HCT116 (cell line): Measurements from ENCODE around the gene ZBTB20. TPM values are rescaled to one million over a fixed set of nuclear protein-coding genes. Genes with fewer than 3 reads are reported as not detected.
A peak's percentile ranks its signal among the peaks of the same experiment; 100 is the strongest.

Experiments used
- ATAC-seq: fragments of 200-7000 bp; cut with Tn5 transposase; 2 replicates; pipeline ENCODE4 v1.9.1; 2020; ENCODE audit warnings: mild to moderate bottlenecking, moderate library complexity
- BruUV-seq: library from RNA; stranded (reverse); fragments of 400-500 nt; replicated peaks from 2 replicates; lab custom pipeline; 2021; lab: Mats Ljungman, UMichigan
- CTCF ChIA-PET: fragments of 300-600 bp; sonication (Branson Sonifier 250); formaldehyde crosslinking; loops from one replicate; lab custom pipeline; 2021; ENCODE audit warnings: antibody characterized with exemption; lab: Charles Lee
- POLR2A ChIA-PET: fragments of 300-600, 350-600 bp; sonication (Branson Sonifier 250); formaldehyde crosslinking; loops from one replicate; lab custom pipeline; 2021; ENCODE audit warnings: antibody characterized with exemption; lab: Charles Lee
- RAD21 ChIA-PET, 2 experiments: fragments of 300-600 bp; sonication (Branson Sonifier 250); formaldehyde crosslinking; loops; one replicate each; lab custom pipeline; 2023; ENCODE audit warnings: low total read pairs in 2 of 2; ENCODE audit not compliant: uncharacterized antibody in 2 of 2, unreplicated experiment in 2 of 2, low non-redundant PET in 1 of 2; lab: Charles Lee
- DNase-seq: peaks from one replicate; pipeline ENCODE4 v3.0.0-alpha.2; 2010; ENCODE audit warnings: low read depth, low spot score
- H2AFZ ChIP-seq: fragments of 200-600 bp; shearing (Covaris generic), sonication (generic); 2 replicates; pipeline ENCODE4 v1.6.1; 2017; ENCODE audit warnings: low read depth, mixed run types, mixed read lengths, antibody characterized with exemption, low read length; ENCODE audit not compliant: poor library complexity, severe bottlenecking
- H3K27ac ChIP-seq: 2 replicates; pipeline ENCODE4 v1.5.1; 2012; ENCODE audit warnings: low read depth, low read length
- H3K27me3 ChIP-seq: fragments of 200-600 bp; sonication (generic); 2 replicates; pipeline ENCODE4 v1.6.1; 2016; ENCODE audit warnings: mixed run types, low read length, mixed read lengths; ENCODE audit not compliant: insufficient read depth
- H3K36me3 ChIP-seq, 2 experiments: fragments of 200-500 bp in 1 of 2; fragments of 200-600 bp in 1 of 2; sonication (Bioruptor generic) in 1 of 2; sonication (generic) in 1 of 2; 2 replicates each; pipeline versions ENCODE4 v1.5.1 to v1.6.1; 2014 to 2016; ENCODE audit warnings: low read length in 2 of 2, inconsistent platforms in 1 of 2, mixed read lengths in 1 of 2, mixed run types in 1 of 2; ENCODE audit not compliant: insufficient read depth in 2 of 2, control insufficient read depth in 1 of 2
- H3K4me1 ChIP-seq, 2 experiments: fragments of 200-600 bp in 1 of 2; sonication (generic) in 1 of 2; 2 replicates each; pipeline versions ENCODE4 v1.5.1 to v1.6.1; 2012 to 2017; ENCODE audit warnings: low read length in 2 of 2, inconsistent platforms in 1 of 2, mild to moderate bottlenecking in 1 of 2, mixed read lengths in 1 of 2, mixed run types in 1 of 2, moderate library complexity in 1 of 2; ENCODE audit not compliant: insufficient read depth in 2 of 2, control insufficient read depth in 1 of 2
- H3K4me2 ChIP-seq: fragments of 200-600 bp; sonication (generic); 2 replicates; pipeline ENCODE4 v1.6.1; 2017; ENCODE audit warnings: mixed run types, low read length, mixed read lengths
- H3K4me3 ChIP-seq, 2 experiments: fragments of 200-600 bp in 1 of 2; sonication (generic) in 1 of 2; replicated peaks in 1 of 2; 2 replicates each; pipeline ENCODE4 v1.5.1; 2011 to 2016; ENCODE audit warnings: low read length in 2 of 2, control low read depth in 1 of 2, low read depth in 1 of 2, mild to moderate bottlenecking in 1 of 2, mixed read lengths in 1 of 2, mixed run types in 1 of 2
- H3K79me2 ChIP-seq: fragments of 200-600 bp; sonication (generic); 2 replicates; pipeline ENCODE4 v1.6.1; 2017; ENCODE audit warnings: mild to moderate bottlenecking, mixed run types, low read length, moderate library complexity, mixed read lengths; ENCODE audit not compliant: insufficient read depth
- H3K9ac ChIP-seq: fragments of 200-600 bp; sonication (generic); 2 replicates; pipeline ENCODE4 v1.6.1; 2016; ENCODE audit warnings: low read length, mixed read lengths
- H3K9me2 ChIP-seq: fragments of 200-600 bp; sonication (generic), shearing (Covaris generic); 2 replicates; pipeline ENCODE4 v1.6.1; 2017; ENCODE audit warnings: mixed run types, mild to moderate bottlenecking, moderate library complexity; ENCODE audit not compliant: insufficient read depth
- H3K9me3 ChIP-seq, 2 experiments: fragments of 200-500 bp in 1 of 2; fragments of 200-600 bp in 1 of 2; sonication (Bioruptor generic) in 1 of 2; sonication (generic) in 1 of 2; 2 replicates each; pipeline ENCODE4 v1.6.1; 2014 to 2017; ENCODE audit warnings: low read length in 2 of 2, mixed read lengths in 2 of 2, inconsistent platforms in 1 of 2, low read depth in 1 of 2, mild to moderate bottlenecking in 1 of 2, mixed run types in 1 of 2, moderate library complexity in 1 of 2; ENCODE audit not compliant: control insufficient read depth in 1 of 2, insufficient read depth in 1 of 2
- H4K20me1 ChIP-seq: fragments of 200-600 bp; sonication (generic), shearing (Covaris generic); 2 replicates; pipeline ENCODE4 v1.6.1; 2017; ENCODE audit warnings: mixed run types, mild to moderate bottlenecking, moderate library complexity; ENCODE audit not compliant: insufficient read depth
- EGR1 ChIP-seq: IDR thresholded peaks from 2 replicates; pipeline ENCODE4 v1.6.1; 2012; ENCODE audit warnings: low read depth
- ELF1 ChIP-seq: IDR thresholded peaks from 2 replicates; pipeline ENCODE4 v1.6.1; 2012; ENCODE audit warnings: low read depth, borderline replicate concordance
- EZH2 ChIP-seq: fragments of 200-600 bp; sonication (generic); IDR thresholded peaks from 2 replicates; pipeline ENCODE4 v1.6.1; 2017; ENCODE audit warnings: antibody characterized with exemption, mixed run types
- RAD21 ChIP-seq: IDR thresholded peaks from 2 replicates; pipeline ENCODE4 v1.6.1; 2012; ENCODE audit warnings: low read depth, mild to moderate bottlenecking
- SP1 ChIP-seq: IDR thresholded peaks from 2 replicates; pipeline ENCODE4 v1.6.1; 2012; ENCODE audit warnings: low read depth
- SRF ChIP-seq: IDR thresholded peaks from 2 replicates; pipeline ENCODE4 v1.6.1; 2012; ENCODE audit warnings: low read depth
- TCF7L2 ChIP-seq: IDR thresholded peaks from 2 replicates; pipeline ENCODE4 v1.7.0; 2011; ENCODE audit warnings: borderline replicate concordance, inconsistent platforms; ENCODE audit not compliant: insufficient read depth, insufficient read length; ENCODE audit errors: extremely low read depth
- ZNF274 ChIP-seq: fragments of 200-500 bp; sonication (Bioruptor generic); IDR thresholded peaks from 2 replicates; pipeline ENCODE4 v1.6.1; 2014; ENCODE audit warnings: mild to moderate bottlenecking, low read depth, low read length, inconsistent platforms
- intact Hi-C: fragments of 100-400 bp; cut with micrococcal nuclease; formaldehyde crosslinking; loops from 2 replicates; pipeline ENCODE4 v1.10.0; 2022
- total RNA-seq: library from RNA; stranded (reverse); gene quantifications from one replicate; pipeline ENCODE4 v1.2.1, GENCODE V29; 2021; ENCODE audit not compliant: unreplicated experiment
- TF ChIP-seq, protein P1 (sequence below): IDR thresholded peaks from 2 replicates; pipeline ENCODE4 v1.6.1; 2012
- TF ChIP-seq, protein P2 (sequence below): IDR thresholded peaks from 2 replicates; pipeline ENCODE4 v1.6.1; 2012; ENCODE audit warnings: low read depth
- TF ChIP-seq, protein P3 (sequence below): IDR thresholded peaks from 2 replicates; pipeline ENCODE4 v1.6.1; 2011; ENCODE audit warnings: mild to moderate bottlenecking, low read length, moderate library complexity; ENCODE audit not compliant: insufficient replicate concordance; ENCODE audit errors: extremely low read depth

Gene ZBTB20
- total RNA-seq, 1 experiment from 2014 or later = 42.1 TPM

DNA sequence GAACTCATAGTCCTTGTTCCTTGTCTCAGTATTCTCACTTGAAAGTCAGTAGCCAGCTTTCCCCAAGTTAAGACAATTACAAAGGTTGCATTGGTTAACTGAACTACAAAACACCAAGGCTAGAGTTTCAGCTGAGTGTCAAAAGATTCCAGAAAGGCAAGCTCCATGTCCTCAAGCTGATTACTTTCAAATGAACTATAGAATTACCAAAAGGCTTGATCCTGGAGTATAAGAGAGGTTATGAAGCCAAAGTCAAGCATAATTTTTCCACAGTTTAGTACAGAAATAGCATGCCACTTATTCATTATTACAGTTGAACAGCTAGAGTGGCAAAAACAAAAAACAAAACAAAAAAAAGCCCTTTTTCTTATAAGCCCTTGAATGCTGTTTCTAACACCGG is 51.9 kb downstream of the ZBTB20 start:
- no peak overlapping the region for H3K9ac ChIP-seq
- DNase-seq (no peak), ATAC-seq (no peak)
- H4K20me1 ChIP-seq = no peaks in the 10 kb centered on the region
- H3K27ac ChIP-seq = no peak overlapping the region
- no peaks in the 10 kb centered on the region for H3K79me2 ChIP-seq
- no peaks in the 10 kb centered on the region for H3K36me3 ChIP-seq
- peaks cover 2 to 9% of the 10 kb centered on the region in 2 experiments; a peak in 2 of 4 replicates for H3K4me1 ChIP-seq
- ChIA-PET POLR2A (no interaction called here), RAD21 (no interaction called here), CTCF (interaction anchor here (1.3 kb wide), 1 partner anchor 122 kb away, joined by 3 read pairs; no protein-coding TSS in a partner anchor)
- H3K9me2 ChIP-seq = no peaks in the 10 kb centered on the region
- no peak overlapping the region for H3K4me3 ChIP-seq
- BruUV-seq = no TSS peak
- no peak overlapping the region for H2AFZ ChIP-seq
- H3K27me3 ChIP-seq = no peaks in the 10 kb centered on the region
- no peak overlapping the region for H3K4me2 ChIP-seq
- H3K9me3 ChIP-seq = no peaks in the 10 kb centered on the region
- intact Hi-C loops = no loop called here
- TF ChIP-seq SRF = no peak
- TF ChIP-seq ELF1 = no peak
- no peak for TF ChIP-seq TCF7L2
- TF ChIP-seq, all 23 proteins: peak for 0

GRCh38 chr3:115092220-115092791 is 54.8 kb downstream of the ZBTB20 start:
- CTCF ChIA-PET = interaction anchor here (0.8 to 2.0 kb wide), 10 partner anchors 9 to 727 kb away, joined by 3 to 7 read pairs (median 4); partner anchors contain the start of gene ZBTB20
- H3K4me3 ChIP-seq = no peak overlapping the region
- POLR2A ChIA-PET = no interaction called here
- TF ChIP-seq ZNF274 (no peak), SP1 (peak; percentile 18; the same call in 1 of the 2 replicates), EGR1 (0 out of 2 replicates have a peak, but pooled peaks have one; percentile 38), RAD21 (peak; percentile 61), EZH2 (no peak)
- TF ChIP-seq, protein P1, sequence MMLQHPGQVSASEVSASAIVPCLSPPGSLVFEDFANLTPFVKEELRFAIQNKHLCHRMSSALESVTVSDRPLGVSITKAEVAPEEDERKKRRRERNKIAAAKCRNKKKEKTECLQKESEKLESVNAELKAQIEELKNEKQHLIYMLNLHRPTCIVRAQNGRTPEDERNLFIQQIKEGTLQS = no peak
- TF ChIP-seq, protein P2, sequence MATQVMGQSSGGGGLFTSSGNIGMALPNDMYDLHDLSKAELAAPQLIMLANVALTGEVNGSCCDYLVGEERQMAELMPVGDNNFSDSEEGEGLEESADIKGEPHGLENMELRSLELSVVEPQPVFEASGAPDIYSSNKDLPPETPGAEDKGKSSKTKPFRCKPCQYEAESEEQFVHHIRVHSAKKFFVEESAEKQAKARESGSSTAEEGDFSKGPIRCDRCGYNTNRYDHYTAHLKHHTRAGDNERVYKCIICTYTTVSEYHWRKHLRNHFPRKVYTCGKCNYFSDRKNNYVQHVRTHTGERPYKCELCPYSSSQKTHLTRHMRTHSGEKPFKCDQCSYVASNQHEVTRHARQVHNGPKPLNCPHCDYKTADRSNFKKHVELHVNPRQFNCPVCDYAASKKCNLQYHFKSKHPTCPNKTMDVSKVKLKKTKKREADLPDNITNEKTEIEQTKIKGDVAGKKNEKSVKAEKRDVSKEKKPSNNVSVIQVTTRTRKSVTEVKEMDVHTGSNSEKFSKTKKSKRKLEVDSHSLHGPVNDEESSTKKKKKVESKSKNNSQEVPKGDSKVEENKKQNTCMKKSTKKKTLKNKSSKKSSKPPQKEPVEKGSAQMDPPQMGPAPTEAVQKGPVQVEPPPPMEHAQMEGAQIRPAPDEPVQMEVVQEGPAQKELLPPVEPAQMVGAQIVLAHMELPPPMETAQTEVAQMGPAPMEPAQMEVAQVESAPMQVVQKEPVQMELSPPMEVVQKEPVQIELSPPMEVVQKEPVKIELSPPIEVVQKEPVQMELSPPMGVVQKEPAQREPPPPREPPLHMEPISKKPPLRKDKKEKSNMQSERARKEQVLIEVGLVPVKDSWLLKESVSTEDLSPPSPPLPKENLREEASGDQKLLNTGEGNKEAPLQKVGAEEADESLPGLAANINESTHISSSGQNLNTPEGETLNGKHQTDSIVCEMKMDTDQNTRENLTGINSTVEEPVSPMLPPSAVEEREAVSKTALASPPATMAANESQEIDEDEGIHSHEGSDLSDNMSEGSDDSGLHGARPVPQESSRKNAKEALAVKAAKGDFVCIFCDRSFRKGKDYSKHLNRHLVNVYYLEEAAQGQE = no peak
- TF ChIP-seq, protein P3, sequence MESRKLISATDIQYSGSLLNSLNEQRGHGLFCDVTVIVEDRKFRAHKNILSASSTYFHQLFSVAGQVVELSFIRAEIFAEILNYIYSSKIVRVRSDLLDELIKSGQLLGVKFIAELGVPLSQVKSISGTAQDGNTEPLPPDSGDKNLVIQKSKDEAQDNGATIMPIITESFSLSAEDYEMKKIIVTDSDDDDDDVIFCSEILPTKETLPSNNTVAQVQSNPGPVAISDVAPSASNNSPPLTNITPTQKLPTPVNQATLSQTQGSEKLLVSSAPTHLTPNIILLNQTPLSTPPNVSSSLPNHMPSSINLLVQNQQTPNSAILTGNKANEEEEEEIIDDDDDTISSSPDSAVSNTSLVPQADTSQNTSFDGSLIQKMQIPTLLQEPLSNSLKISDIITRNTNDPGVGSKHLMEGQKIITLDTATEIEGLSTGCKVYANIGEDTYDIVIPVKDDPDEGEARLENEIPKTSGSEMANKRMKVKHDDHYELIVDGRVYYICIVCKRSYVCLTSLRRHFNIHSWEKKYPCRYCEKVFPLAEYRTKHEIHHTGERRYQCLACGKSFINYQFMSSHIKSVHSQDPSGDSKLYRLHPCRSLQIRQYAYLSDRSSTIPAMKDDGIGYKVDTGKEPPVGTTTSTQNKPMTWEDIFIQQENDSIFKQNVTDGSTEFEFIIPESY = no peak

More at GRCh38 chr3:115092220-115092791, 54.8 kb downstream of the ZBTB20 start:
- Histone ChIP-seq H3K27me3 (no peaks in the 10 kb centered on the region), H3K4me1 (peaks cover 2 to 9% of the 10 kb centered on the region in 2 experiments; a peak in 2 of 4 replicates), H3K27ac (peak overlapping the region; percentile 3; the same call in 1 of the 2 replicates), H3K9me2 (no peaks in the 10 kb centered on the region), H3K9ac (no peak overlapping the region), H2AFZ (peak overlapping the region; percentile 40), H3K36me3 (no peaks in the 10 kb centered on the region), H3K4me2 (peak overlapping the region; percentile 23), H4K20me1 (no peaks in the 10 kb centered on the region), H3K79me2 (no peaks in the 10 kb centered on the region), H3K9me3 (no peaks in the 10 kb centered on the region)
- intact Hi-C loops = loop anchor here (1.0 to 5.0 kb wide), 6 partner anchors 77 to 730 kb away; no protein-coding TSS in a partner anchor
- DNase-seq (peak; percentile 65), ATAC-seq (peak; percentile 99)
- BruUV-seq = no TSS peak
- RAD21 ChIA-PET = no interaction called here
